Measurements from ENCODE around the gene MKLN1. TPM values are rescaled to one million over a fixed set of nuclear protein-coding genes. Genes with fewer than 3 reads are reported as not detected.

MKLN1 gene
- polyA plus RNA-seq, 2 of the 4 experiments (the other 2 are of a cell fraction) = 39.6 to 84.5 TPM

- TF ChIP-seq CTCF (IDR thresholded peaks at IDR 0.05) = no peak
- TF ChIP-seq EHMT2 (IDR thresholded peaks at IDR 0.05; ENCODE audit: low read depth) = no peak
- TF ChIP-seq KDM5A (IDR thresholded peaks at IDR 0.05) = no peak
Measured at GRCh38 chr7:131321656-131322055, 6.0 kb upstream of the MKLN1 start (continued).

GRCh38 chr7:131322061-131322460 is 5.6 kb upstream of the MKLN1 start:
- ChIA-PET POLR2A (no interaction called here), CTCF (interaction anchor here (0.7 to 1.3 kb wide), 2 partner anchors 20 to 170 kb away, joined by 4 to 5 read pairs; no protein-coding TSS in a partner anchor)
- 97% methylated on average over 1 of the region's 1 CpG for WGBS (ENCODE audit: missing lambda C conversion rate)
- TF ChIP-seq CEBPB (IDR thresholded peaks at IDR 0.05) (no peak), MYC (IDR thresholded peaks at IDR 0.05; ENCODE audit: borderline replicate concordance, low read length) (no peak), ZFP36 (IDR thresholded peaks at IDR 0.05; ENCODE audit: borderline replicate concordance, partially characterized antibody) (no peak), HES2 (IDR thresholded peaks at IDR 0.05) (no peak), RAD21 (conservative IDR thresholded peaks at IDR 0.05 in 1 of 2, IDR thresholded peaks at IDR 0.05 in 1 of 2) (no peak), USF2 (IDR thresholded peaks at IDR 0.05) (no peak), MAZ (IDR thresholded peaks at IDR 0.05; ENCODE audit: borderline replicate concordance, low read depth, low read length) (no peak)
- H3K9me3 ChIP-seq = 0 out of 3 replicates have a peak, but pooled peaks cover 6% of the 10 kb centered on the region
- DNase-seq (ENCODE audit: low read depth in 1 of 2, low spot score in 1 of 2) (no peak), FAIRE-seq (no peak), ATAC-seq (no peak)
- no peak overlapping the region for H3K27ac ChIP-seq
- H3K4me3 ChIP-seq = no peak overlapping the region
- H3K4me1 ChIP-seq = peaks cover 30% of the 10 kb centered on the region
- no peak overlapping the region for H3K4me2 ChIP-seq

- Histone ChIP-seq H3K4me1 (peaks cover 30% of the 10 kb centered on the region), H3K4me3 (no peak overlapping the region), H3K9me3 (0 out of 3 replicates have a peak, but pooled peaks cover 6% of the 10 kb centered on the region), H3K4me2 (no peak overlapping the region), H3K27ac (no peak overlapping the region)
- ATAC-seq (no peak), FAIRE-seq (no peak), DNase-seq (ENCODE audit: low read depth in 1 of 2, low spot score in 1 of 2) (no peak)
- no peak for TF ChIP-seq RAD21 (conservative IDR thresholded peaks at IDR 0.05 in 1 of 2, IDR thresholded peaks at IDR 0.05 in 1 of 2)
- WGBS (ENCODE audit: missing lambda C conversion rate) = 85% methylated on average over 7 of the region's 7 CpGs
- CTCF ChIA-PET = interaction anchor here (0.7 to 1.3 kb wide), 3 partner anchors 20 to 184 kb away, joined by 3 to 5 read pairs (median 4); no protein-coding TSS in a partner anchor
- POLR2A ChIA-PET = no interaction called here
Measured at GRCh38 chr7:131322861-131323260, 4.8 kb upstream of the MKLN1 start.

- CTCF ChIA-PET = interaction anchor here (0.7 to 2.1 kb wide), 5 partner anchors 10 to 239 kb away, joined by 3 to 8 read pairs (median 6); no protein-coding TSS in a partner anchor
- Histone ChIP-seq H3K4me2 (peak overlapping the region; percentile 87), H3K9me3 (0 out of 3 replicates have a peak, but pooled peaks cover 3% of the 10 kb centered on the region), H3K4me3 (no peak overlapping the region), H3K4me1 (peaks cover 40% of the 10 kb centered on the region), H3K27ac (peak overlapping the region; percentile 98)
- FAIRE-seq = no peak
- TF ChIP-seq KDM1A (IDR thresholded peaks at IDR 0.05; ENCODE audit: low read depth) = no peak
- no peak for TF ChIP-seq MAZ (IDR thresholded peaks at IDR 0.05; ENCODE audit: borderline replicate concordance, low read depth, low read length)
- no peak for TF ChIP-seq GATA3 (IDR thresholded peaks at IDR 0.05; ENCODE audit: borderline replicate concordance)
- TF ChIP-seq CBX8 (IDR thresholded peaks at IDR 0.05) = no peak
- no peak for TF ChIP-seq EP300 (IDR thresholded peaks at IDR 0.05)
- no peak for TF ChIP-seq HDAC2 (IDR thresholded peaks at IDR 0.05)
- no peak for TF ChIP-seq PHF8 (IDR thresholded peaks at IDR 0.05; ENCODE audit: borderline replicate concordance, low read depth)
- no peak for TF ChIP-seq RAD21 (conservative IDR thresholded peaks at IDR 0.05 in 1 of 2, IDR thresholded peaks at IDR 0.05 in 1 of 2)
- no peak for TF ChIP-seq JUNB (IDR thresholded peaks at IDR 0.05)
- no peak for TF ChIP-seq TFCP2L1 (CRISPR knock-in tag; IDR thresholded peaks at IDR 0.05)
- TF ChIP-seq NFE2L2 (conservative IDR thresholded peaks at IDR 0.05; ENCODE audit: low read length) = no peak
- no peak for TF ChIP-seq BCL3 (IDR thresholded peaks at IDR 0.05)
- no peak for TF ChIP-seq TP53 (CRISPR knock-in tag; IDR thresholded peaks at IDR 0.05)
- no peak for TF ChIP-seq NPAS2 (CRISPR knock-in tag; IDR thresholded peaks at IDR 0.05; ENCODE audit: borderline replicate concordance)
- 86% methylated on average over 5 of the region's 5 CpGs for WGBS (ENCODE audit: missing lambda C conversion rate)
- ATAC-seq = no peak
- POLR2A ChIA-PET = interaction anchor here (0.6 to 0.7 kb wide), 3 partner anchors 72 to 329 kb away, joined by 3 to 4 read pairs (median 3); no protein-coding TSS in a partner anchor
- no peak for DNase-seq (ENCODE audit: low read depth in 1 of 2, low spot score in 1 of 2)
Measured at GRCh38 chr7:131325179-131325840, 2.4 kb upstream of the MKLN1 start.
